GM19193 (cell line): ENCODE results near the gene ZKSCAN4.

Experiments
- POLR2A ChIP-seq: IDR thresholded peaks from 4 replicates; pipeline ENCODE4 v1.6.1; 2011; ENCODE audit not compliant: insufficient read depth, insufficient read length; ENCODE audit errors: extremely low read depth

The ZKSCAN4 gene

DNA sequence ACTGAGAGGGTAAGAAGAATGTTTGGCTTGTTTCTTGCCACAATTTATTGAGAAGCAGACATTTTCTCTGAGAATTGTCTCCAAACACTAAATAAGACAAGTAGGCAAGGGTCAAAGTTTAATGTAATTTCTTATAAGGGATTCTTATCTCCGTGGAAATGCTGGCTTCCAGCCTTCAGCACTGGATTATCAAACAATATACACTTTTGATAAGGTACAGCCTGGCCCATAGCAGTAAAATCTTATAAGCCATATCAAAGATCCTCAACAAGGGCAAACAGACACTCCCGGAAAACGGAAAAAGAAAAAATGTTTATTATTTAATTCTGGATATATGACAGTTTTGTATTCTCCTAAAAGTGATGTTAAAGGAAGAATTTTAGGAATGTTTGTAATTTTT lies 45.5 kb downstream of the ZKSCAN4 start:
- no peak for TF ChIP-seq POLR2A

DNA sequence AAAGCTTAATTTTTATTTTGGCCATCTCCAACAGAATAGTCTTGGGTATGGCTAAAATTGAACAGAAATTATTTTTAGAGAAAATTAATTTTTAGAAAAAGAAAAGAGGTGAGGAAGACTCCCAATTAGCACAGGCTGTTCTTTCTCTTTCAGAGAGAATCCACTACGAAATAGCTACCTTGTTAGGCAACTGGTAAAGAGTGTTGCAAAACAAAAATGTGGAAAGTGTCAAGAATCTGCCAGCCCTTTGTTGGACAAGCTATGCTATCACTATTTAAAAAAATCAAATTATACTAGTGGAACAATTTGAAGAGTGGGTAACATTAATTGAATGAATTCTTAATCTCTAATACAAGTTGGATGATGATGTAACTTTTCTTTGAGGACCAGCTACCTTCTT lies 46.2 kb downstream of the ZKSCAN4 start:
- no peak for TF ChIP-seq POLR2A

DNA sequence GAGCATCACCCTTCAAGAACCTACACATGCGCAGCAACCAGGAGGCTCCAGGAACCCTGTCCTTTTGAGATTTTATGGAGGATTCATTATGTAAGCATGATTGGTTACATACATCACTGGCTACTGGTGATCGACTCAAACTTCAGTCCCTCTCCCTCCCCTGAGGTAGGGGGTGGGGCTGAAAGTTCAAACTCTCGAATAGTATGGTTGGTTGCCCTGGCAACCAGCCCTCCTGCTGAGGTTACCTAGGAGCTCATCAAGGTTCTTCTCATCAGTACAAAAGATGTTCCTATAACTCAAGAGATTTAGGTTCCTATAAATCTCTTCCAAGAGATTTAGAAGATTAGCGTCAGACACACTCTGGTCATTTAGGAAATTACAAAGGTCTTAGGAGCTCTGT lies 48.9 kb downstream of the ZKSCAN4 start:
- no peak for TF ChIP-seq POLR2A

DNA sequence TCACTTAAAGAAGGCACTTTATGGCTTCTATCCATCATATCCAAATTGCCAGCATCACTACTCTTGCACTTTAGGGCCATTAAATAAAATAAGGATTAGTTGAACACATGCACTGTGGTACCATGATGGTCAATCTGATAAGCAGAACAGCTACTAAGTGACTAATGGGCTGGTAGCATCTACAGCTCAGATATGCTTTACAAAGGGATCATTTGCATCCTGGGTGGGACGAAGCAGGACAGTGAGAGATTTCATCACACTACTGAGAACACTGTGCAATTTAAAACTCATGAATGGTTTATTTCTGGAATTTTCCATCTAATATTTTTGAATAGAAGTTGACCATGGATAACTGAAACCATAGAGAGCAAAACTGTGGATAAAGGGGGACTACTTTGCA lies 52.0 kb downstream of the ZKSCAN4 start:
- TF ChIP-seq POLR2A, result no peak
